Hepatocyte (in vitro differentiated cells): ENCODE measurements around the gene SHLD2.
"Not testable (repeated sequence)": the region's sequence is repeated elsewhere in the genome, so short reads cannot be mapped to it uniquely, and the experiment has no call there.

ENCODE experiments used
- EZH2 ChIP-seq: fragments of 200-600 bp; sonication (generic); IDR thresholded peaks from 2 replicates; pipeline ENCODE4 v1.6.1; 2016; ENCODE audit warnings: antibody characterized with exemption, mild to moderate bottlenecking, borderline replicate concordance
- TF ChIP-seq, protein P1 (sequence below): fragments of 200-600 bp; sonication (generic); IDR thresholded peaks from 2 replicates; pipeline ENCODE4 v1.5.1; 2016; ENCODE audit warnings: antibody characterized with exemption, mild to moderate bottlenecking; ENCODE audit not compliant: poor library complexity

GRCh38 chr10:87211848-87212247 lies 116.8 kb downstream of the SHLD2 start:
- TF ChIP-seq EZH2, result not testable (repeated sequence)
- TF ChIP-seq, protein P1, sequence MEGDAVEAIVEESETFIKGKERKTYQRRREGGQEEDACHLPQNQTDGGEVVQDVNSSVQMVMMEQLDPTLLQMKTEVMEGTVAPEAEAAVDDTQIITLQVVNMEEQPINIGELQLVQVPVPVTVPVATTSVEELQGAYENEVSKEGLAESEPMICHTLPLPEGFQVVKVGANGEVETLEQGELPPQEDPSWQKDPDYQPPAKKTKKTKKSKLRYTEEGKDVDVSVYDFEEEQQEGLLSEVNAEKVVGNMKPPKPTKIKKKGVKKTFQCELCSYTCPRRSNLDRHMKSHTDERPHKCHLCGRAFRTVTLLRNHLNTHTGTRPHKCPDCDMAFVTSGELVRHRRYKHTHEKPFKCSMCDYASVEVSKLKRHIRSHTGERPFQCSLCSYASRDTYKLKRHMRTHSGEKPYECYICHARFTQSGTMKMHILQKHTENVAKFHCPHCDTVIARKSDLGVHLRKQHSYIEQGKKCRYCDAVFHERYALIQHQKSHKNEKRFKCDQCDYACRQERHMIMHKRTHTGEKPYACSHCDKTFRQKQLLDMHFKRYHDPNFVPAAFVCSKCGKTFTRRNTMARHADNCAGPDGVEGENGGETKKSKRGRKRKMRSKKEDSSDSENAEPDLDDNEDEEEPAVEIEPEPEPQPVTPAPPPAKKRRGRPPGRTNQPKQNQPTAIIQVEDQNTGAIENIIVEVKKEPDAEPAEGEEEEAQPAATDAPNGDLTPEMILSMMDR, result not testable (repeated sequence)
